AG09309 (cell line): Measurements from ENCODE around the gene TRIM44.

Experiments
- DNase-seq: peaks from one replicate; pipeline ENCODE4 v3.0.0-alpha.2; 2010; ENCODE audit warnings: low read depth
- H3K4me3 ChIP-seq: 2 replicates; pipeline ENCODE4 v1.5.1; 2011; ENCODE audit warnings: mild to moderate bottlenecking, low read depth, low read length, moderate library complexity; ENCODE audit not compliant: control insufficient read depth
- CTCF ChIP-seq: IDR thresholded peaks from 2 replicates; pipeline ENCODE4 v1.5.1; 2011; ENCODE audit warnings: mild to moderate bottlenecking, low read depth, low read length, inconsistent platforms; ENCODE audit not compliant: insufficient read depth, control insufficient read depth; ENCODE audit errors: missing control alignments

Gene TRIM44

GRCh38 chr11:35861191-35861590, 198.6 kb downstream of the TRIM44 start:
- no peak overlapping the region for H3K4me3 ChIP-seq
- TF ChIP-seq CTCF, result no peak
- no peak for DNase-seq

DNA sequence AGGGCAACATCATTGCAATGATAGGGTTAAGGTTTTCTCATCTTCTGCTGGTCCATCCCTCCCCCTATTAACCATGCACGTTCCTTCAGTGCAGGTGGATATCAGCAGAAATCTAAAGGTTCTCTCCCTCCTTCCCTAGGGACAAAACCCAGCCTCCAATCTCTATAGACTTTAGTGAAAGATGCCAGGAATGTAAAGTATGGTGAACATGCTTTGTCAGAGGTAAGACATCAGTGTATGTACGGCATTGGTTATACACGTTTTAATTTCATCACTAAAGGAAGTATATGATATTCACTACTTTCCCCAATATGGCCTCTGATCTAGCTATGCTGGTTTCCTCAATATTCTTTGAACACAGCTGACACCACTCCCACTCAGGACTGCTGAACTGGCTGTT, 200.1 kb downstream of the TRIM44 start:
- H3K4me3 ChIP-seq, result no peak overlapping the region
- no peak for DNase-seq
- no peak for TF ChIP-seq CTCF

DNA sequence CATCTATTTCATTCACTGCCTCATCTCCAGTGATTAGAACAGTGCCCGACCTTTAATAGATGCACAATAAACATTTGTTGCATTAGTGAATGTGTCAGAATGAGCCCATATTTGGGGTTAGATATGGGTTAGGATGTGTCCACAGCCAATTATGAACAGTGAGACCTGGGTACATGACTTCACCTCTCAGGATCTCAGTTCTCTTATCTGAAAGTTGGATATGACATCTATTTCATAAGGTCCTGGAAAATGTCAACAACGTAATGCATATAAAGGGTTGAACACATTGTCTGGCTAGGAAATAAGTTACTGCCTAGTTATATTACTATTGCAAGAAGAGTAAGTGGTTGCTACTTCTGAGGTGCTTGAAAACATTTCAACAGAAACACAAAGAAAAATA, 201.6 kb downstream of the TRIM44 start:
- no peak for DNase-seq

GRCh38 chr11:35866601-35867000, 204.0 kb downstream of the TRIM44 start:
- TF ChIP-seq CTCF, result no peak
- no peak for DNase-seq
- H3K4me3 ChIP-seq, result no peak overlapping the region

More for the DNA sequence above, 201.6 kb downstream of the TRIM44 start:
- H3K4me3 ChIP-seq, result no peak overlapping the region
- TF ChIP-seq CTCF, result no peak
